ENCODE measurements around the gene RAVER1. TPM values are rescaled to one million over a fixed set of nuclear protein-coding genes. Genes with fewer than 3 reads are reported as not detected.

RAVER1 gene
- total RNA-seq, 2 experiments from 2014 or later, result 87.0 to 87.8 TPM

GRCh38 chr19:10335352-10335985, 2.1 kb upstream of the RAVER1 start:
- no peaks in the 10 kb centered on the region for H3K27me3 Mint-ChIP-seq
- no peak for DNase-seq
- no peak overlapping the region for H3K4me3 Mint-ChIP-seq
- CTCF ChIA-PET, result interaction anchor here (1.3 kb wide), 1 partner anchor 77 kb away, joined by 4 read pairs; no protein-coding TSS in a partner anchor
- no peaks in the 10 kb centered on the region for H3K9me3 Mint-ChIP-seq (ENCODE audit: low read depth)
- H3K4me1 Mint-ChIP-seq, result peaks cover 58% of the 10 kb centered on the region
- H3K36me3 Mint-ChIP-seq, result peaks cover 26% of the 10 kb centered on the region
- no peak overlapping the region for H3K27ac Mint-ChIP-seq
- ATAC-seq, result no peak

DNA sequence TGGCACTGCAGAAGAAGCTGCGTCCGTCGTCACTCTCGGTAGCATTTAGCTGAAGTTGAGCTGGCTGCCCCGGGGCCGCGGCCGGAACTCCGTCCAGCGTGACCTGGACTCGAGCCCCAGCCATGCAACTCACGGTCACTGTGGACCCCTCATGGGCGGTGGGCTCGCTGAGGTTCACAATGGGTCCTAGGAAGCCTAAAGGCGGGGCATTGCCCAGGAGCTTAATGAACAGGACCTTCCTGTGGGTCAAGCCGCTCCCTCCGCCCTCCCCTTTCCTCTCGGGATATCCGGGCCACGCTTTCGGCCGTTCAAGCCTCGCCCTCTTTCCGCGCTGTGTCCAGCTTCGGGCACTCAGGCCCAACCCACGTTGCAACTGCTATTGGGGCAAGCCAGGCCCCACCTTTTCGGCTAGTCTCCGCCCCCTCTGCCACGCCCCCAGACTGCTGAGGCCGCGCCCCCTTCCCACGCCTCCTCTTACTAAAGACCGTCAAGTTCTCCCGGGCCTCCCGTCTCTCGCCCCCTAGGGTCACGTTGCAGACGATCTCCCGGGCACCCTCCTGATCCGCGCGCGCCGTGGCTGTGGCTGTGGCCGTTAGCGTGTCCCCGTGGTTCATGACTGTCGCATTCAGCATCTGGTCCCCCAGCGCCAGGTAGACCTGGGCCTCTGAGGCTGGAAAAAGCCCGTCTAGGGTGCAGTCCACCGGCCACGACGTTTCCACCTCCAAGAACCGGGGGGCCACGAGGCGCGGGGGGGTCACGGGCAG, 1.4 kb upstream of the RAVER1 start:
- ATAC-seq (no peak), DNase-seq (peak; percentile 61)
- Mint-ChIP-seq H3K4me1 (peaks cover 58% of the 10 kb centered on the region), H3K27me3 (no peaks in the 10 kb centered on the region), H3K9me3 (ENCODE audit: low read depth) (no peaks in the 10 kb centered on the region), H3K4me3 (no peak overlapping the region), H3K36me3 (peaks cover 32% of the 10 kb centered on the region), H3K27ac (no peak overlapping the region)
- CTCF ChIA-PET, result interaction anchor here (1.6 to 2.2 kb wide), 3 partner anchors 9 to 81 kb away, joined by 4 to 14 read pairs (median 6); no protein-coding TSS in a partner anchor

- Mint-ChIP-seq H3K4me1 (peaks cover 50% of the 10 kb centered on the region), H3K9me3 (ENCODE audit: low read depth) (no peaks in the 10 kb centered on the region), H3K27ac (peak overlapping the region; percentile 94), H3K27me3 (no peaks in the 10 kb centered on the region), H3K36me3 (peaks cover 33% of the 10 kb centered on the region), H3K4me3 (peak overlapping the region; percentile 99)
- no peak for DNase-seq
- ATAC-seq, result peak; percentile 8
- CTCF ChIA-PET, result interaction anchor here (0.9 to 2.2 kb wide), 13 partner anchors 9 to 530 kb away, joined by 3 to 14 read pairs (median 4); partner anchors contain the start of genes CDC37, ICAM1 and TYK2
Observed at GRCh38 chr19:10333758-10334587, 644 bp upstream of the RAVER1 start.

GRCh38 chr19:10332158-10332964, 968 bp downstream of the RAVER1 start:
- DNase-seq (no peak), ATAC-seq (no peak)
- CTCF ChIA-PET, result interaction anchor here (0.6 to 2.2 kb wide), 10 partner anchors 27 to 96 kb away, joined by 3 to 14 read pairs (median 4); partner anchors contain the start of gene ICAM1
- Mint-ChIP-seq H3K4me1 (peaks cover 40% of the 10 kb centered on the region), H3K27me3 (no peaks in the 10 kb centered on the region), H3K9me3 (ENCODE audit: low read depth) (no peaks in the 10 kb centered on the region), H3K4me3 (peak overlapping the region; percentile 99), H3K36me3 (peaks cover 40% of the 10 kb centered on the region), H3K27ac (peak overlapping the region; percentile 94)

DNA sequence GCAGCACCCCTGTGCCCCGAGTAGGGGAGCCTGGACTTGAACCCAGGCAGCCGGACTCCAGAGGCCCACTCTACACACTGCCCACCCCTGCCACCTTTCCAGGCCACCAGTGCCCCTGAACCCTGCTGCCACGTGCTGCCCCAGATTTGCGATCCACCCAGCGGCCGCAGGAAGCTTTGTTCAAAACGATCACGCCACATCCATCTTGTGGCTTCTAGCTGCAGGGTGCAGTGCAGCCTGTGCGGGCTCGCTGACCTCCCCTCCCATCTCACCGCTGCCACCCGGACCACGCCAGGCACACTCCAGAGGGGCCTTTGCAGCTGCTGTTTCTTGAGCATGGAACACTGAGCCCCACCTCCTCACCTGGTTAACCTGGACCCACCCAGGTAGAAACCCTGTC, 3.8 kb downstream of the RAVER1 start:
- Mint-ChIP-seq H3K27me3 (no peaks in the 10 kb centered on the region), H3K9me3 (ENCODE audit: low read depth) (no peaks in the 10 kb centered on the region), H3K4me3 (no peak overlapping the region), H3K4me1 (peaks cover 29% of the 10 kb centered on the region), H3K27ac (no peak overlapping the region), H3K36me3 (peaks cover 39% of the 10 kb centered on the region)
- no peak for DNase-seq
- ATAC-seq, result no peak
- CTCF ChIA-PET, result interaction anchor here (1.0 to 1.7 kb wide), 2 partner anchors 61 to 75 kb away, joined by 3 to 4 read pairs; no protein-coding TSS in a partner anchor

GRCh38 chr19:10328558-10329429, 4.5 kb downstream of the RAVER1 start:
- Mint-ChIP-seq H3K4me1 (peaks cover 23% of the 10 kb centered on the region), H3K4me3 (no peak overlapping the region), H3K27ac (no peak overlapping the region), H3K27me3 (no peaks in the 10 kb centered on the region), H3K36me3 (peaks cover 36% of the 10 kb centered on the region), H3K9me3 (ENCODE audit: low read depth) (no peaks in the 10 kb centered on the region)
- ATAC-seq (no peak), DNase-seq (no peak)
- CTCF ChIA-PET, result no interaction called here

GRCh38 chr19:10327793-10328192, 5.5 kb downstream of the RAVER1 start:
- Mint-ChIP-seq H3K4me3 (no peak overlapping the region), H3K9me3 (ENCODE audit: low read depth) (no peaks in the 10 kb centered on the region), H3K36me3 (peaks cover 34% of the 10 kb centered on the region), H3K27ac (no peak overlapping the region), H3K4me1 (peaks cover 17% of the 10 kb centered on the region), H3K27me3 (no peaks in the 10 kb centered on the region)
- ATAC-seq, result no peak
- CTCF ChIA-PET, result no interaction called here
- no peak for DNase-seq

DNA sequence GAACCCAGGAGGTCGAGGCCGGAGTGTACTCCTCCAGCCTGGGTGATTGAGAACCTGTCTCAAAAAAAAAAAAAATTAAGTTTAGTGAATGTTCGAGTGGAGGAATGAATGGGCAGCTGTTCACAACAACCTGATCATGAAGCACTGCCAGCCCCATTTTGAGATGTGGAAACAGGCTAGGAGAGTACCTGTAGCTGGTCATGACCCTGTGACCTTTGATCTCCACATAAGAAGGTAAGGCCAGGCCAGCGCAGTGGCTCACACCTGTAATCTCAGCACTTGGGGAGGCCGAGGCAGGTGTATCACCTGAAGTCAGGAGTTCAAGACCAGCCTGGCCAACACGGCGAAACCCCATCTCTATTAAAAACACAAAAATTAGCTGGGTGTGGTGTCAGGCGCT, 7.6 kb downstream of the RAVER1 start:
- H3K9me3 Mint-ChIP-seq (ENCODE audit: low read depth), result no peaks in the 10 kb centered on the region
- H3K4me1 Mint-ChIP-seq, result peaks cover 6% of the 10 kb centered on the region
- H3K4me3 Mint-ChIP-seq, result no peak overlapping the region
- no peaks in the 10 kb centered on the region for H3K27me3 Mint-ChIP-seq
- H3K36me3 Mint-ChIP-seq, result peaks cover 35% of the 10 kb centered on the region
- CTCF ChIA-PET, result interaction anchor here (0.5 to 1.1 kb wide), 2 partner anchors 24 to 56 kb away, joined by 3 read pairs; no protein-coding TSS in a partner anchor
- H3K27ac Mint-ChIP-seq, result no peak overlapping the region
- ATAC-seq, result no peak
- no peak for DNase-seq

DNA sequence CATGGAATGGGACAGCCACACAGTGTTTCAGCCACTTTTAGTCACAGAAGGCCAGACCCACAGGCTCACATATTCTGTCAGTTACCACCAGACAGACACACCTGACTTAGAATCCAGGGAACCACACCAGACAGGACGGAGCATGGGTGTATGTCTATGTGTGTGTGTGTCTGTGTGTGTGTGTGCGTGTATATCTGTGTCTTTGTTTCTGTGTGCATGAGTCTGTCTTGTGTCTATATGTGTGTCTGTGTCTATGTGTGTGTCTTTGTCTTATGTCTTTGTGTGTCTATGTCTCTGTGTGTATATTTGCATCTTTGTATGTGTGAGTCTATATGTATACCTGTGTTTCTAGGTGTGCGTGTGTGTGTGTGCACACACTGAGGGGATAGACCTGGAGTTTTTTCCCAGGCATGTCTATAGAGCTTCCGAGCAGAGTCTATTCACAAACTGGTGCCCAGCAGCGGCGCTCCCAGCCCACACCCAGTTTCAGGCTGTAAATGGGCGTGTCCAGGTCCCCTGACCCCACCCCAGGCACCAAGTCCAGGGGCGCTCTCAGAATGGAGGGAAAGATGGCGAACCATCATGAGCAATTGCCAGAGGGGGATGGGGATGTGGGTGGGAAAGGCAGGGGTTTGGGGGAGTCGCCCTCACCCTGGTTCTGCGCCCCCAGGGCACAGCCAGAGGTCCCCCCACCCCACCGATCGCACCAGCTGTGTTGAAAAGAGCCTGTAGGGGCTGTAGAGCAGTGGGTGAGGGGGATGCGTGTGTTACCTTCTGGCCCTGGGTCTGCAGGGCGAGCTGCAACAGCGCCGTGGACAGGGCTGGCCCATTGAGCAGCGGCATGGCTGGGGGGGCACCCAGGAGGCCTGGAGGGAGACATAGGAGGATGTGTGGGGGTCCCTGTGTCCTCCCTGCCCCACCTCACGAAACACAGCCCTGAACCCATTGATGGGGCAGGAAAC, 11.2 kb downstream of the RAVER1 start:
- Mint-ChIP-seq H3K27me3 (no peaks in the 10 kb centered on the region), H3K36me3 (peaks cover 30% of the 10 kb centered on the region), H3K4me3 (no peak overlapping the region), H3K9me3 (ENCODE audit: low read depth) (no peaks in the 10 kb centered on the region), H3K4me1 (no peaks in the 10 kb centered on the region), H3K27ac (no peak overlapping the region)
- CTCF ChIA-PET, result no interaction called here
- DNase-seq (no peak), ATAC-seq (no peak)

- Mint-ChIP-seq H3K27me3 (no peaks in the 10 kb centered on the region), H3K9me3 (ENCODE audit: low read depth) (no peaks in the 10 kb centered on the region), H3K36me3 (peaks cover 30% of the 10 kb centered on the region), H3K27ac (no peak overlapping the region), H3K4me1 (no peaks in the 10 kb centered on the region), H3K4me3 (no peak overlapping the region)
- DNase-seq, result no peak
- CTCF ChIA-PET, result no interaction called here
- no peak for ATAC-seq
Observed at GRCh38 chr19:10321417-10321797, 11.9 kb downstream of the RAVER1 start.

All from activated CD8-positive, alpha-beta memory T cell treated with anti-CD3 and anti-CD28 coated beads, Interleukin-2, amount 10 ng/mL, durations not matched to agents 7 days and 5 days (primary cell).